Smooth muscle cell of the brain vasculature (primary cell): ENCODE results near the gene MYO15A.

Experiments used
- DNase-seq: peaks from one replicate; pipeline ENCODE4 v3.0.0-alpha.2; 2012; ENCODE audit warnings: low read depth, low spot score

MYO15A gene

DNA sequence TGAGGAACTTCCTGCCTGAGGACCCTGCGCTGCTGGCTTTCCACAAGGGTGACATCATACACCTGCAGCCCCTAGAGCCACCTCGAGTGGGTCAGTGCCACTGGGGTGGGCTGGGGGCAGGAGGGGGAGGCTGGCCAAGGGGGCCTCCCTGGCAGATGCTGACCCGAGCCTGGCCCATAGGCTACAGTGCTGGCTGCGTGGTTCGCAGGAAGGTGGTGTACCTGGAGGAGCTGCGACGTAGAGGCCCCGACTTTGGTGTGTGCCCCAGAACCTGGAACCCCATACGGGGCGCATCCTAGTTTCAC, 48.4 kb downstream of the MYO15A start:
- no peak for DNase-seq

DNA sequence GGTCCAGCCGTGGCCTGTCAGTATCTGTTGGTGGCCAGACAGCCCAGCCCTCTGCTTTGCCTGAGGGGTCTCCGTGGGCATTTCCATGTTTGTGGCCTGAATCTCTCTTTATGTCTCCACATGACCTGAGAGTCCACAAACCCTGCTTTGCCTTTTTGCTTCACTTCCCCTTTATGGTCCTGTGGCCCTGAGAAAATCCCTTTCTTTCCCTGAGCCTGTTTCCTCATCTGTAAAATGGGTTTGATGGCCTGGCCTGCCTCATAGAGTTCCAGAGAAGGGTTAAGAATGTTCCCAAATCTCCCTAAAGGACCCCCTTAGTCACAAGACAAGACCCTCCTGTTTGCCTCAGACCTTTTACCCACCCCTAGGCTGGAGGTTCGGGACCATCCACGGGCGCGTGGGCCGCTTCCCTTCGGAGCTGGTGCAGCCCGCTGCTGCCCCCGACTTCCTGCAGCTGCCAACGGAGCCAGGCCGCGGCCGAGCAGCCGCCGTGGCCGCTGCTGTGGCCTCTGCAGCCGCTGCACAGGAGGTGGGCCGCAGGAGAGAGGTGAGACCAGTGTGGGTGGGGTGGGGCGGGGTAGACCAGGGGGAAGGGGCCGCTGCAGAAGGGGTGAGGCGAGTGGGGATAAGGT, 48.9 kb downstream of the MYO15A start:
- DNase-seq: no peak

DNA sequence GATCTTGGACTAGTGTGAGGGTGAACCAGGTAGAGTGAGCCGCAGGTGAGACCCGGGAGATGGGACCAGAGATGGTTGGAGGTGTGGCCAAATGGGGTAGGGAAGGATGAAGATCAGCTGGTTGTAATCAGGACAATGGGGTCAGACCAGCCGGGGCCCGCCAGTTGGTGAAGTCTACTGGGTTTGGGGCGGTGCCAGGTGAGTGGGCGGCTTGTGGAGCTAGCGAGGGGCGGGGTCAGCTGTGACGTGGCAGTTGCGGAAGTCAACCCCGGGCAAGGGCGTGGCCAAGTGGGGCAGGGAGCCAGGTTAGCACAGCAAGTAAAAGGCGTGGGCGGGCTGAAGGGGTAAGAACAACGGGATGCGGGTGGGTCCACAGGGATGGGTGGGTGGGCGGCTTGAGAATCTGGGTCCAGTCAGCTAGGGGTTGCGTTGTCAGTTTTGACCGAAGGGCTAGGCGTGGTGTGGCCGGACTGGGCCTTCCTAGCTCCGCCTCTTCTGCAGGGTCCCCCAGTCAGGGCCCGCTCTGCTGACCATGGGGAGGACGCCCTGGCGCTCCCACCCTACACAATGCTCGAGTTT, 49.6 kb downstream of the MYO15A start:
- DNase-seq: no peak

DNA sequence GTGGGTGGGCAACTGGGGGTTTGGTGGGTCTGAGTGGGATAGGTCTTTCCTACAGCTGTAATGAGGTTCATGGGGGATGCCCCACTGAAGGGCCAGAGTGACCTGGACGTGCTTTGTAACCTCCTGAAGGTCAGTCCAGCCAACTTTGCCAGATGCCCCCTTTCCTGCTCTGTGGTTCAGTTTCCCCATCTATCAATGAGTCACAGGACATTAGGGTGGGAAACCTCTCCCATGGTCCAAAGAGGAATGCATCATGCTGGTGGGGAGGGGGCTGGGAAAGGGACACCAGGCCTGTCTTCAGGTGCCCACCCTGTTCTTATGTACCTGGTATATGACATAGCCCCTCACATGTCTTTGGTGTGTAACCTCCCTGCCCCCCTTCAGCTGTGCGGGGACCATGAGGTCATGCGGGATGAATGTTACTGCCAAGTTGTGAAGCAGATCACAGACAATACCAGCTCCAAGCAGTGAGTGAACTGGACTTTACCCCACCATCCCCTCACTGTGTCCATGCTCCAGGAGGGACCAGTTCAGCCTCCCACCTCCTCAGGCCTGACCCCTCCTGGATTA, 51.1 kb downstream of the MYO15A start:
- DNase-seq: no peak

DNA sequence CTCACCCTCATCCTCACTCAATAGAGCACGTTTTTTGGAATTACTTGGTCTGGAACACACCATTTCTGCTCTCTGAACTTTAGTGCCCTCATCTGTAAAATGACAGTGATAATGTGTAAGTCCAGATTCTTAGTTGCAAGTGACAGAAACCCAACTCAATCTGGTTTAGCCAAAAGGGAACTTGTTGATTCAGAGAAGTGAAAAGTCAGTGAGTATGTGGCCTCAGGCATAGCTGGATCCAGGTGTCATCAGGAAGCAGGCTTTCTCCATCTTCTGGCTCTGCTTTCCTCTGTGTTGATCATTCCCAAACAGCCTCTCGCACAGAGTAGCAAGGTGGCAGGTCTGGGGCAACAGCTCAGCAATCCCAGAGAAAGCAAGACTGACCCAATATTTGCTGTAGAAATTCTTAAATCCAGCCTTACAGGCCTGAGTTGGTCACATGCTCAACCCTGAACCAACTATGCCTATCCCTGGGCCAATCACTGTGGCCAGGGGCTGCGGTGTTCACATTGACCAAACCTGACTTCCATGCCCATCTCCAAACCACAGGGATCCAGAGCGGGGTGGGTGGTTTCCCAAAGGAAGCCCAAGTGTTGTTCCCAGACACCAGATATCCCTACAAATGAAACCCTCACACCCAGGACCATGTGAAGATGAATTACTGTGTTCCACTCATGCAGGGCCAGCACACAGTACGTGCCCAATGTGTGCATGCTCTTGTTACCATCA, 51.7 kb downstream of the MYO15A start:
- no peak for DNase-seq

DNA sequence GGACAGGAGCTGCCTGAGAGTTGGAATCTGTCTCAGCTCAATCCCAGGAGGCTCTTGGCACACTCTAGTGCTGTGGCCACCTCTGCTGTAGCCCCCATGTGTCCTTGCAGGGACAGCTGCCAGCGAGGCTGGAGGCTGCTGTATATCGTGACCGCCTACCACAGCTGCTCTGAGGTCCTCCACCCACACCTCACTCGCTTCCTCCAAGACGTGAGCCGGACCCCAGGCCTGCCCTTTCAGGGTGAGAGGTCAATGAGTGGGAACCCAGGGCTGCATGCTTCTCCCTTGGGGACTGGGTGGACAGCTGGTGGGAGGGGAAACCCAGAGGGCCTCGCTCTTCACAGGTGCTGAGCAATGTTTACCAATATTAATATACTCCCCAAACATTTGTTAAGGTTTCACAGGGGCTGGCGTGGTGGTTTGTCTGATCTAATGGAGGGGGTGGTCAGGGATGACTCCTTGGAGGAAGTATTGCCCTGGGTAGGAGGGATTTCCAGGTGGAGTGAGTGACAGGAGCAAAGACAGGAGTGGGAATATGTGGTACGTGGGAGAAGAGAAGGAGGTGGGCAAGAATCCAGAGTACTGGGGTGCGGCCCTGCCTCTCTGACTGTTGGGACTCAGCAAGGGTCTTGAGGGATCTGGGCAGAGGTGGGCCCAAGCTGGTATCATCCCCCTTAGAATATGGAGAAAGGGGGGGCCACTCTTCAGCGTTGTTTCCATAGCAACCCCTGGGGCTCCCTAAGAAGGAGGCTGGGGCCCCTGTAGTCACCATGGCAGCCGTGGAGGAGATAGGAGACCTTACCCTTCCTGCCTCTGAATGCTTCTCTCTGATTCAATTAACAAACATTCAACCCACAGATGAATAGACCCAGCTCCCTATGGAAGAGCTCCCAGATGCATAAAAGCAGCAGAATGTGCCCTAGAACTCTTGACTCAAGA, 52.9 kb downstream of the MYO15A start:
- no peak for DNase-seq

DNA sequence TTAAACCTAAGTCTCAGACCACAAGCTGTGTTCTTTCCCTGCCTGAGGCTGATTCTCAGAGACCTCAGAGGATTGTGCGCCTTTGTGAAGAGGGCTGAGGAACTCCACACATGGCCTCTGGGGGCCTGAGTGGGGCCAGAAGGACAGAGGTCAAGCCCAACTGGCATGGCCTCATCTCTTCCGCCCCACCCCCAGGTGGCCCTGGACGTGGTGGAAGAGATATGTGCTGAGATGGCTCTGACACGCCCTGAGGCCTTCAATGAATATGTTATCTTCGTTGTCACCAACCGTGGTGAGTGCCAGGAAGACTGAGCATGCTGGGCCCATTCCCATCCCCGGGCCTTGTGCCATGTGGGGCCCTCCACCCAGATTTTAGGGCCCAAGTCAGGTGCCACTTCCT, 55.0 kb downstream of the MYO15A start:
- no peak for DNase-seq

DNA sequence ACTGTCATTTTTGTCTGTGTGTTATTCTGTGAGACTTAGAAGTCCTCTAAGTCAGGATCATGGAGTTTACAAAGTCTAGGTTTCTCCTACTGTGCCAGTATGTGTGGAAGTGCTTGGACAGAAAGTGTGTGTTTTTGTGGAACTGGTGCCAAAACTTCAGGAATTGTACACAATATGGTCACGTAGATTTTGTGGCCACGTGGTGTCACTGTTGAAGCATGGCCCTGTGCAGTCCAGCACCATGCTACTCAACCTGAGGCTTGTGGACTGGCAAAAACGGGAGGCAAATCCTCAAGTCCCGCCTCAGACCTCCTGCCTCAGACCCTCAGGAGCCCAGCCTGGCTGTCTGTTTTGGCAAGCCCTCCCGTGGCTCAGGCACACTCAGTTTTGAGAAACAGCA, 58.3 kb downstream of the MYO15A start:
- no peak for DNase-seq

DNA sequence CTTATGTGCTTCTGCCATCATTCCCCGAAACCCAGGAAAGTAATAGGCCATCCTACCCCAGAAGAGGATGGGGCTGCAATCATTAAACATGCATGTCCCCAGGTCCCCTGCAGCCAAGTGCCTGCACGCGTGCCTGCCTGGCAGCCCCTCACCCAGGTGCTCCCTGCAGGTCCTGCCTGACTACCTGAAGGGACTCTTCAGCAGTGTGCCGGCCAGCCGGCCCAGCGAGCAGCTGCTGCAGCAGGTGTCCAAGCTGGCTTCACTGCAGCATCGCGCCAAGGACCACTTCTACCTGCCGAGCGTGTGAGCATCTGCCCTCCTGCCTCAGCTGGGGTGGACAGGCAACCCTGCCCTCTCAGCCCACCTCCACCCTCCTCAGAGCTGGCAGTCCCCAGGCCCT, 58.9 kb downstream of the MYO15A start:
- no peak for DNase-seq

DNA sequence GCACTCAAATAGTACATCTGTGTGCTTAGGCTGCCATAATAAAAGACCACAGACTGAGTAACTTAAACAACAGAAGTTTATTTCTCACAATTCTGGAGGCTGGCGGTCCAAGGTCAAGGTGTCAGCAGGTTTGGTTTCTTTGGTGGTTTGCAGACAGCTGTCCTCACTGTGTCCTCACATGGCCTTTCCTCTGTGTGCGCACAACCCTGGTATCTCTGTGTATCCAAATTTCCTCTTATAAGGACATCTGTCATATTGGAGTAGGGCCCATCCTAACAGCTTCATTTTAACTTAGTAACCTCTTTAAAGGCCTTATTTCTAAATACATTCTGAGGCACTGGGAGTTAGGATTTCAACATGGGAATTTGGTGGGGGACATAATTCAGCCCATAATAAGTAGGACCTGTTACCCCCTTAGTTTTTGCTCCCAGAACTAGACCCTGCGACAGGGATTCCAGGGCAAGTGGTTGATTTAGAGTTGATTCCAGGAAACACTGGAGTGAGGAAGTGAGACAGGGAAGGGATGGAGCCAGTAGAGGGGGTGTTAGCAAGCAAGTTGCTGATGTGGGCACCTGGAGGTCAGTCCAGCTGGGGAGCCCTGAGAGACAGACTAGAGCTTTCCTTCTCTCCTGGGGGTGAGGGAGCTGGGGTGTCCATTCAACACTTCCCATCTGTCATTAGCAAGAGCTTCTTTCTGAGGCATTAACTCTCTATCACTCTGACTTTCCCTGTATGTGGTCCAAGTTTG, 64.1 kb downstream of the MYO15A start:
- no peak for DNase-seq

DNA sequence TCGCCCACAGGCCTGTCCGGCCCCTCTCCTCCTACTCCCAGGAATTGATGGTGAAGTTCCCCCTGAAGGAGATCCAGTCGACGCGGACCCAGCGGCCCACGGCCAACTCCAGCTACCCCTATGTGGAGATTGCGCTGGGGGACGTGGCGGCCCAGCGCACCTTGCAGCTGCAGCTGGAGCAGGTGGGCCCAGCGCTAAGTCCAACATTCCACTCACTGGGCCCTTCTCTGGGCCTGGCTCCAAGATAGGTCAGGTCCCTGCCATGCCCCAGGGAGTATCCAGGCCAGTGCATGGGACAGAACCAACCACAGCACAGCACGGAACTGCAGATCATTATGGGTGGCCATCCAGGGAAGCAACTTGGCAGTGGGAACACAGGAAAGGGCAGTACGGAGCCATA, 65.2 kb downstream of the MYO15A start:
- no peak for DNase-seq

DNA sequence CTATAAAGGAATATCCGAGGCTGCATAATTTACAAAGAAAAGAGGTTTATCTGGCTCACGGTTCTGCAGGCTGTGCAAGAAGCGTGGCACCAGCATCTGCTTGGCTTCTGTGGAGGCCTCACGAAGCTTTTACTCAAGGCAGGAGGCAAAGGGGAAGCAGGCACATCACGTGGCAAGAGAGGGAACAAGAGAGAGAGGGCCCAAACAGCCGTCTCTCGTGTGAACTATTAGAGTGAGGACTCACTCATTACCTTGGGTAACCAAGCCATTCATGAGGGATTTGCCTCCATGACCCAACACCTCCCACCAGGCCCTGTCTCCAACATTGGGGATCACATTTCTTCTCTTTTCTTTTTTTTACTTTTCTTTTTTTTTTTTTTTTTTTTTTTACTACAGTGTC, 67.6 kb downstream of the MYO15A start:
- DNase-seq: no peak

DNA sequence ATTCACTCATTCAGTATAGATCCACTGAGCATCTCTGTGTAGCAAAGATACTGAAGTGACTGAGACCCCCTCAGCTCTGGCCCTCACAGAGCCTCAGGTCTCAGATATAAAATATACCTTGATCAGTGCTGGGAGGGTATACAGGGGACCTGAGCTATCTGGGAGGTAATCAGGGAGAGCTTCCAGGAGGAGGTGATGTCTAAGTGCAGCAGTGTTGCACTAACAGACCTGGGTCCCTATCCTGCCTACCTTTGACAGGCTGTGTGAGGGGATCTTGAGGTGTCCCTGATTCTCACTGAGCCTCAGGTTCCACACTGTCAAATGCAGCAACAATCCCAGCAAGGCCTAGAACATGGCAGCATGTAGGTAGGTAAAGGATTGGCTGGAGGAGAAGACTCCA, 68.6 kb downstream of the MYO15A start:
- no peak for DNase-seq

DNA sequence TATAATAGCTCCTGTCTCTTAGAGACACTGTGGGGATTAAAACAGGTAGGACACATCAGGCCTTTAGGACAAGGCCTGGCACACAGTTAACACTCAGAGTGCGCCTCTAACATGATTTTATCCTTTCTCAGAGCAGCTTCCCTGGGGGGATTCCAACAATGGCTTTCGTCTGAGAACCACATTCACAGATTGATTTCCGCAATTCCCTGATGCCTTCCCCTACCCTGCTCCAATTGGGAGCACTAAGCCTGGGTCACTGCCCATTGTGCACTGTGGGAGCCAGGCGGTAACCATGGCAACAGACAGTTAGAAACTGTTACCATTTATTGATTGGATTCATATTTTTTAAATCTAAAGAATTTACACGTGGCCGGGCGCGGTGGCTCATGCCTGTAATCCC, 69.2 kb downstream of the MYO15A start:
- DNase-seq: no peak

DNA sequence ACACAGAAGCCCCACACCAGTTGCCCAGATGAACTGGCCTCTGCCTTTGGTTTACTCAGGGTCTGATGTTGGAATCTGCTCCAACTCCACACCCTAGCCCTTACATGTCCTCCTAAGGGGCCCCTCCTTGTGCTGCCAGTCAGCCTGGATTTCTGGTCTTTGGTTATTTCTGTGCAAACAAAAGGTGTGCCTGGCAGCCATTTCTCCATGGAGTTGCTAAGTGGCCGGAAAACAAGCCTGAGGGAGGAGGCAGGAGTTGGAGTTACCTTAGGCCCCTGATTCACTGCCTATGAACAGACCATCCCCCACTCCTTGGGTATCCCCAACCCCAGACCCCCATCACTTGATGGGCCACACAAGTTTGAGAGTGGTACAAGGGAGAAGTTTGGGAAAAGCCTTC, 70.6 kb downstream of the MYO15A start:
- DNase-seq: no peak

DNA sequence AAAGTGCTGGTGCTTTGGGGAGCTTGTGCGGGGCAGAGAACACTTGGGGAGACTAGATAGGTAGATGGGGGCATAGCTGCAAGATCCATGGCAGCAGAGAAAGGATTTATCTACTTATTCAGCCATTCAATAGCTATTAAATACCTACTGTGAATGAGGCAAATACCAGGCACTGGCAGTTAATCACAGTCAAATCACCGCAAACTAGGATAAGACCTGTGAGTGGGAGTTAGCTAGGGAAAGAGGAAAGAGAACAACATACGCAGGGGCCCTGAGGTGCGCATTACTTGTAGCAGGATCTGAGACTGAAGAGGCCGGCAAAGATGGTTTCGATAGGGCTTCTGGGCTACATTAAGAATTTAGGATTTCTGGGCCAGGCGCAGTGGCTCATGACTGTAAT, 71.2 kb downstream of the MYO15A start:
- DNase-seq: no peak

DNA sequence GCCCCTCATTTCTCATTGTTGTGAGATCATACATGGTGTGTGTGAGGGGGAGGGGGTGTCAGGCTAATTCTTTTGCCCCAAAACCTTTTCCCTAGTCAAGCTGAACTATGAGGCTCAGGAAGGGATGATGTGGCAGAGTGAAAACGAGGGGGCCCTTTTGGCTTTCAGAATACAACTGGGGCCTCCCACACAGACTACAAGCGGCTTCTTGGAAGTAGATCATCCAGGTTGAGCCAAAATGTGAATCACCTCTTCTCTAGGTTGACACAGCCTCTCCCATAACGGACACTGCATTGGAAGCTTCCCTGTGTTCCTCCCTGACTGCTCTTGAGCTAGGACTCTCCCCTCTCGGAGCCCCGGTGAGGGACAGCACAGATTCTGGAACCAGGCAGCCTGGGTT, 72.8 kb downstream of the MYO15A start:
- no peak for DNase-seq

DNA sequence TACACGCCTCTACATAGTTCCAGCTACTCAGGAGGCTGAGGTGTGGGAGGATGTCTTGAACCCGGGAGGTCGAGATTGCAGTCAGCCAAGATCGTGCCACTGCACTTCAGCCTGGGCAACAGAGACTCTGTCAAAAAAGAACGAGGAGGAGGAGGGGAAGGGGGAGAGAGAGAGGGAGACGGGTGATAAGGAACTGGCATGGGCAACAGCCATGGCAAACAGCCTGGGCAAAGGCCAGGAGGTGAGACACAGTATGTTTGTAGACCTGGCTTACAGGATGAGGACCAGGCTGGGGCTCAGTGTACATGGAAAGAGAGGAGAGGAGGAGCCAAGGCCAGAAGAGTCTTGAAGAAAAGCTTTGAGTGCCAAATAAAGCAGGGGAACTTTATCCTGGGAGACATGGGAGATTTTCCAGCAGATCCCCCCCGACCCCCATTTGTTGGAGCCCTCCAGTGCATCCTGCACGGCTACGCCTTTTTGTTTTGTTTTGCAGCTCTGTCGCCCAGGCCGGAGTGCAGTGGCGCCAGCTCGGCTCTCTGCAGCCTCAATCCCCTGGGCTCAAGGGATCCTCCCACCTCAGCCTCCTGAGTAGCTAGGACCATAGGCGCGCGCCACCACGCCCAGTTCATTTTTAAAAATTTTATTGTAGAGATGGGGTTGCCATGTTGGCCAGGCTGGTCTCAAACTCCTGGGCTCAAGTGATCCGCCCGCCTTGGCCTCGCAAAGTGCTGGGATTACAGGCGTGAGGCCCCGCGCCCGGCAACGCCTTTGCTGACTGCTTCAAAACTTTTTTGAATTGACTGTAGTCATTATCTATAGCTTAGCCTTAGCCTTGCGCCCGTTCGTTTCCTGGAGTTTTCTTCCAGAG, 73.8 kb downstream of the MYO15A start:
- DNase-seq: no peak

DNA sequence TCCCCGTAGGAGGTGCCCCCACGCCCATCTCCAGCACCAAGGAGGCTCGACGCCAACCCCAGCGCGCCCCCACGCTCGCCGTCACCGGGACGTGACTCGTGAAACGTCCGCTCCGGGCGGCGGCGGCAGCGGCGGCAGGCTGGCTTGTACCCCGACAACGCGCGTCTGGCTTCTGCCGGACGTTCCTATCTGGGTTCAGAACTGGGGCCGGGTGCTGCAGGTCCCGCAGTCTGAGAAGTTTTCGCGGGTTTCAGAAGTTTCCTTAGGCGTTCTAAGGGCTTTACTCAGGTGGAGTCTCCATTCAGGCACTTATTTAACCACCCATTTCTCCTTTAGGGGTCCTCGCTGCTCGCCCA, 74.4 kb downstream of the MYO15A start:
- no peak for DNase-seq

DNA sequence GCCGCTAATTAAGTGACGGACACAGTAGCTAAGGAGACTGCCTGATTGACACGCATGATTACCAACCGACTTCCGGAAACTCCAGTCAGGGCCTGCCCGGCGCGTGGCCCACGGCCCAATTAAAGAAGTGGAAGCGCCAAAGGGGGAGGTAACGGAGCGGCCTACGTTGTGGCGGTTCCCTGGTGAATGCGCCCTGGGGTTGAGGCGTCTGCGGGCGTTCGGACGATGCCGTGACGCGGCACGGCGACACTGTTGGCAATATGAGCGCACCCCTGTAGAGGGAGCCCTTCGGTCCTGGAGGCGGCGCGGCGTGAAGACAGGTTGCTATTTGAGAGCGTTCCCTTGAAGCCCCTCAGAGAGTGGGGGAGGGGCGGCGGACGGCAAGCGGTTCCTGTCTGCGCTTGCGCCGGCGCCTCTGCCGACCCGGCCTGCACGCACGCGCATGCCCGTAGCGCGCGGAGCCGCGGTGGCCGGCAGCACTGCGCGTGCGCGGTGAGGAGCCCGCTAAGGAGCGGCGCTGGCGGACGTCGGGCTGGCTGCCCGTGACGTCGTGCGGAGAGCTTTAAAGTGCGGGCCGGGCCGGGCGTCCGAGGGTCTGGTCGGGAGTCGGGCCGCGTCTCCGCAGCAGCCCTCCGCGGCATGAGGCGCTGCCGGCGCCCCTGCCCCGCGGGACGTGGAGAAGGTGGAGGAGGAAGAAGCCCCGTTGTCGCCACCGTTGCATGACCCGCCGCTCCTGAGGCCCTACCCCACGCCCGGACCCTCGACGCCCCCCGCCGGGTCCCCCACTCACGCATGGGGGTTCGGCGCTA, 75.0 kb downstream of the MYO15A start, which contains the start of gene ALKBH5:
TSS of gene ALKBH5 (plus strand) at position 495 of the 809 bp plus-strand sequence. CDS start 416 bp downstream, outside the sequence.
- DNase-seq: peak; percentile 97
